Cardiac fibroblast (primary cell): ENCODE measurements around the gene OIP5.

Source experiments
- DNase-seq, 2 donors: peaks; one replicate each; pipeline versions ENCODE4 v3.0.0 to v3.0.0-alpha.2; 2010; ENCODE audit warnings: low read depth in 2 of 2
- H3K4me3 ChIP-seq, 2 donors: replicated peaks in 1 of 2; 1 replicate in 1 of 2; 2 replicates in 1 of 2; pipeline ENCODE4 v1.5.1; 2011; ENCODE audit warnings: low read depth in 2 of 2, low read length in 2 of 2, mild to moderate bottlenecking in 2 of 2, moderate library complexity in 1 of 2
- CTCF ChIP-seq: IDR thresholded peaks from one replicate; pipeline ENCODE4 v1.5.1; 2011; ENCODE audit warnings: low read depth, mild to moderate bottlenecking, low read length, inconsistent platforms

Gene OIP5

DNA sequence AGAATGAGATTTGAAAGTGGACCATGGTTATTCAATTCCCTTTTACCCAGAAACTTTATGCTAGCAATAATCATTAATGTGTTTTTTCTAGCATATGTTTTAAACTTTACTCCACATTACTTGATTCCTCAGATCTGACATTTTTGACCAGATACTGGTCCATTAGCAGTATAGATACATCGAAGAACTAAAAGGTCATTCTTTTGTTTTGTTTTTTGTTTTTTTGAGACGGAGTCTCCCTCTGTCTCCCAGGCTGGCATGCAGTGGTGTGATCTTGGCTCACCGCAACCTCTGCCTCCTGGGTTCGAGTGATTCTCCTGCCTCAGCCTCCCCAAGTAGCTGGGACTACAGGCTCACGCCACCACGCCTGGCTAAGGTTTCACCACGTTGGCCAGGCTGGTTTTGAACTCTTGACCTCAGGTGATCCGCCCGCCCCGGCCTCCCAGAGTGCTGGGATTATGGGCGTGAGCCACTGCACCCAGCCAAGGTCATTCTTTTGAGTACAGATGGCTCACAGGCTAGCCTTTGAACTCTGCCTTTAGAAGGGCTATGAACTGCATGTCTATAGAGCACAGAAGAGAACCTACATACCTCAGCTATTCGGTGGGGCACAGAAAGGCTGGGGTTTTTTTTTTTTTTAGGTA lies 72.7 kb downstream of the OIP5 start:
- no peak for DNase-seq
- no peak for TF ChIP-seq CTCF

More for the DNA sequence above, 72.7 kb downstream of the OIP5 start:
- H3K4me3 ChIP-seq = no peak overlapping the region
